HepG2 (cell line): ENCODE results near the gene TULP4. TPM values are rescaled to one million over a fixed set of nuclear protein-coding genes. Genes with fewer than 3 reads are reported as not detected.

Source experiments
- ATAC-seq: fragments of 200-7000 bp; cut with Tn5 transposase; 3 replicates; pipeline ENCODE4 v1.9.1; 2020; ENCODE audit warnings: mild to moderate bottlenecking, moderate library complexity
- BruUV-seq: library from RNA; stranded (reverse); fragments of 400-500 nt; replicated peaks from 2 replicates; lab custom pipeline; 2021; lab: Mats Ljungman, UMichigan
- CTCF ChIA-PET: fragments of 300-600 bp; formaldehyde crosslinking; extraction: SDS; loops from one replicate; lab custom pipeline; 2021; ENCODE audit warnings: low total read pairs, inconsistent platforms, low intra/inter-chr PET ratio; lab: Yijun Ruan, JAX
- POLR2A ChIA-PET: fragments of 350-600 bp; sonication (Branson Sonifier 250); formaldehyde crosslinking; loops from one replicate; lab custom pipeline; 2020; ENCODE audit warnings: antibody characterized with exemption, inconsistent platforms; lab: Yijun Ruan, JAX
- DNase-seq: peaks from one replicate; pipeline ENCODE4 v3.0.0-alpha.2; 2015; ENCODE audit warnings: low spot score
- FAIRE-seq: peaks from 3 replicates; lab custom pipeline; 2011; peaks lifted over from hg19 to GRCh38; lab: Jason Lieb, UNC
- H2AFZ ChIP-seq: one replicate; pipeline ENCODE4 v1.6.1; 2011; ENCODE audit warnings: low read length, inconsistent platforms
- H3K27ac ChIP-seq: fragments of 300-600 bp; 3 replicates; pipeline ENCODE4 v1.8.0; 2011; ENCODE audit warnings: mixed run types, mild to moderate bottlenecking, mixed read lengths, low read length, inconsistent platforms; ENCODE audit not compliant: insufficient read depth; ENCODE audit errors: extremely low read length
- H3K27me3 ChIP-seq, 2 experiments: fragments of 200-600 bp in 1 of 2; 2 replicates in 1 of 2; 3 replicates in 1 of 2; pipeline versions ENCODE4 v1.6.0 to v1.8.0; 2011; ENCODE audit warnings: low read length in 2 of 2, mild to moderate bottlenecking in 2 of 2, moderate library complexity in 2 of 2, inconsistent platforms in 1 of 2; ENCODE audit not compliant: insufficient read depth in 2 of 2, control insufficient read depth in 1 of 2
- H3K36me3 ChIP-seq, 2 experiments: fragments of 200-600 bp in 1 of 2; replicated peaks in 1 of 2; 2 replicates in 1 of 2; 3 replicates in 1 of 2; pipeline versions ENCODE4 v1.5.1 to v1.8.0; 2011; ENCODE audit warnings: low read length in 2 of 2, inconsistent platforms in 1 of 2; ENCODE audit not compliant: insufficient read depth in 2 of 2, control insufficient read depth in 1 of 2
- H3K4me1 ChIP-seq: 2 replicates; pipeline ENCODE4 v1.5.1; 2012; ENCODE audit warnings: low read length, inconsistent platforms; ENCODE audit not compliant: insufficient read depth
- H3K4me2 ChIP-seq: 2 replicates; pipeline ENCODE4 v1.6.0; 2011; ENCODE audit warnings: low read depth, low read length, inconsistent platforms
- H3K4me3 ChIP-seq, 3 experiments: fragments of 200-600 bp in 1 of 3; sonication (generic), shearing (Covaris generic) in 1 of 3; replicated peaks in 1 of 3; 2 replicates each; pipeline ENCODE4 v1.5.1; 2011 to 2016; ENCODE audit warnings: low read length in 3 of 3, inconsistent platforms in 2 of 3, low read depth in 2 of 3, mild to moderate bottlenecking in 2 of 3, control low read depth in 1 of 3, mixed read lengths in 1 of 3; ENCODE audit not compliant: insufficient read depth in 1 of 3
- H3K79me2 ChIP-seq: one replicate; pipeline ENCODE4 v1.6.1; 2011; ENCODE audit warnings: low read length, inconsistent platforms; ENCODE audit not compliant: insufficient read depth
- H3K9ac ChIP-seq: 2 replicates; pipeline ENCODE4 v1.6.0; 2011; ENCODE audit warnings: mild to moderate bottlenecking, low read depth, low read length, inconsistent platforms; ENCODE audit not compliant: insufficient read depth
- H3K9me3 ChIP-seq: 2 replicates; pipeline ENCODE4 v1.5.1; 2012; ENCODE audit warnings: mild to moderate bottlenecking, low read length
- H4K20me1 ChIP-seq: 2 replicates; pipeline ENCODE4 v1.6.0; 2011; ENCODE audit warnings: inconsistent platforms, mild to moderate bottlenecking, low read length, moderate library complexity; ENCODE audit not compliant: insufficient read depth
- HNRNPH1 ChIP-seq: fragments of 200-400 bp; formaldehyde crosslinking; optimal IDR thresholded peaks from 2 replicates; pipeline ENCODE3; 2017; ENCODE audit warnings: mild to moderate bottlenecking, low read depth, low read length
- JARID2 ChIP-seq: sonication (generic); formaldehyde crosslinking; IDR thresholded peaks from 2 replicates; pipeline ENCODE4 v1.8.1; 2023; ENCODE audit warnings: missing genetic modification reagents, inconsistent platforms; ENCODE audit not compliant: insufficient replicate concordance
- JUNB ChIP-seq: sonication (generic); formaldehyde crosslinking; IDR thresholded peaks from 2 replicates; pipeline ENCODE4 v1.8.0; 2022; ENCODE audit warnings: missing genetic modification reagents, mild to moderate bottlenecking, borderline replicate concordance
- KDM1A ChIP-seq: IDR thresholded peaks from 2 replicates; pipeline ENCODE4 v1.6.1; 2016; ENCODE audit warnings: missing compliant biosample characterization
- LBX2 ChIP-seq: sonication (generic); formaldehyde crosslinking; IDR thresholded peaks from 2 replicates; pipeline ENCODE4 v1.5.0; 2020; ENCODE audit warnings: missing genetic modification reagents, mild to moderate bottlenecking, borderline replicate concordance
- REST ChIP-seq, 2 experiments: IDR thresholded peaks; 2 replicates each; pipeline ENCODE4 v1.6.1; 2011 to 2012; ENCODE audit warnings: low read length in 2 of 2, borderline replicate concordance in 1 of 2, low read depth in 1 of 2, mild to moderate bottlenecking in 1 of 2, moderate library complexity in 1 of 2
- RXRB ChIP-seq: IDR thresholded peaks from 2 replicates; pipeline ENCODE4 v1.6.1; 2016; ENCODE audit warnings: borderline replicate concordance, missing genetic modification reagents, missing compliant biosample characterization
- SRSF1 ChIP-seq: fragments of 200-400 bp; formaldehyde crosslinking; optimal IDR thresholded peaks from 2 replicates; pipeline ENCODE3; 2017; ENCODE audit warnings: mild to moderate bottlenecking, low read depth, low read length, moderate library complexity
- ZNF510 ChIP-seq: sonication (generic); formaldehyde crosslinking; IDR thresholded peaks from 2 replicates; pipeline ENCODE4 v1.4.0; 2020; ENCODE audit warnings: low read depth, mild to moderate bottlenecking, missing genetic modification reagents
- ZNF543 ChIP-seq: sonication (generic); formaldehyde crosslinking; IDR thresholded peaks from 2 replicates; pipeline ENCODE4 v1.4.0; 2020; ENCODE audit warnings: mild to moderate bottlenecking, missing genetic modification reagents
- ZNF605 ChIP-seq: sonication (generic); formaldehyde crosslinking; IDR thresholded peaks from 2 replicates; pipeline ENCODE4 v1.8.0; 2022; ENCODE audit warnings: mild to moderate bottlenecking, missing genetic modification reagents
- ZNF609 ChIP-seq: sonication (generic); formaldehyde crosslinking; IDR thresholded peaks from 2 replicates; pipeline ENCODE4 v1.4.0; 2020; ENCODE audit warnings: mild to moderate bottlenecking, missing genetic modification reagents, borderline replicate concordance
- ZNF639 ChIP-seq: conservative IDR thresholded peaks from 2 replicates; pipeline ENCODE4 v1.6.1; 2018; ENCODE audit warnings: missing genetic modification reagents
- WGBS: methylation state at CpG from one replicate; pipeline ENCODE4 v1.1.6; 2017; ENCODE audit warnings: low lambda C conversion rate; 5-methylcytosine and 5-hydroxymethylcytosine counted together
- in situ Hi-C: cut with HindIII; loops from 2 replicates; pipeline ENCODE4 v1.10.0; 2017; ENCODE audit warnings: low pct_unique_long_range_greater_than_20kb; ENCODE audit not compliant: extremely low pct_ligation_motif_present
- intact Hi-C: fragments of 100-400 bp; cut with micrococcal nuclease; formaldehyde crosslinking; loops from one replicate; pipeline ENCODE4 v1.10.0; 2022; ENCODE audit not compliant: unreplicated experiment
- polyA plus RNA-seq, 8 experiments: library from polyadenylated mRNA; depleted of rRNA in 3 of 8; stranded (reverse) in 7 of 8; unstranded in 1 of 8; fragments of >200 nt; fragmentation: Illumina TruSeq in 4 of 8; extraction: Trizol in 4 of 8; gene quantifications; 2 replicates each; pipeline versions ENCODE4 v1.2.1 to v1.2.3, GENCODE V29; 2011 to 2016; ENCODE audit warnings: low read depth in 4 of 8, missing spikeins in 1 of 8, mixed read lengths in 1 of 8; ENCODE audit not compliant: insufficient read depth in 1 of 8
- total RNA-seq, 5 experiments: library from RNA; depleted of rRNA; stranded (reverse); fragments of >200 nt; fragmentation: Illumina TruSeq; extraction: Trizol; gene quantifications; 2 replicates each; pipeline ENCODE4 v1.2.3, GENCODE V29; 2016; ENCODE audit warnings: low read depth in 1 of 5

The TULP4 gene
- total and polyA plus RNA-seq, 2 of the 13 experiments (the other 11 are each of a cell fraction or from before 2014, with no cell fraction given): 21.1 to 122 TPM

- Histone ChIP-seq H4K20me1 (no peaks in the 10 kb centered on the region), H3K9ac (no peak overlapping the region), H3K4me1 (peaks cover 93% of the 10 kb centered on the region), H2AFZ (no peak overlapping the region), H3K4me2 (no peak overlapping the region), H3K36me3 (peaks cover 0 to 6% of the 10 kb centered on the region in 2 experiments; a peak in 3 of 5 replicates), H3K27ac (no peak overlapping the region), H3K27me3 (no peaks in the 10 kb centered on the region), H3K79me2 (peaks cover 84% of the 10 kb centered on the region), H3K4me3 (no peak overlapping the region), H3K9me3 (no peaks in the 10 kb centered on the region)
- CTCF ChIA-PET: no interaction called here
- DNase-seq (no peak), ATAC-seq (no peak), FAIRE-seq (no peak)
- intact Hi-C loops: loop anchor here (10.0 kb wide), 1 partner anchor 58 kb away; no protein-coding TSS in a partner anchor
- in situ Hi-C loops: no loop called here
- BruUV-seq: no TSS peak
- POLR2A ChIA-PET: no interaction called here
- WGBS: 98% methylated on average over 1 of the region's 1 CpG
- TF ChIP-seq ZNF543 (no peak), HNRNPH1 (no peak), KDM1A (CRISPR knock-in tag) (no peak), ZNF609 (CRISPR knock-in tag) (no peak), JARID2 (CRISPR knock-in tag) (no peak), JUNB (CRISPR knock-in tag) (no peak), ZNF605 (CRISPR knock-in tag) (no peak), LBX2 (CRISPR knock-in tag) (no peak), ZNF639 (CRISPR knock-in tag) (no peak), SRSF1 (no peak), REST (IDR thresholded peaks at IDR 0.05; ENCODE audit: borderline replicate concordance in 1 of 2, low read depth in 1 of 2, low read length in 2 of 2) (no peak), ZNF510 (CRISPR knock-in tag) (no peak), RXRB (CRISPR knock-in tag) (no peak)
Observed at GRCh38 chr6:158327211-158327610, 14.9 kb downstream of the TULP4 start.
